IMR-90 (cell line): ENCODE results near the gene ZNF726. TPM values are rescaled to one million over a fixed set of nuclear protein-coding genes. Genes with fewer than 3 reads are reported as not detected.

ENCODE experiments used
- ATAC-seq: fragments of 200-7000 bp; cut with Tn5 transposase; 2 replicates; pipeline ENCODE4 v1.9.1; 2020; ENCODE audit warnings: low read depth, mild to moderate bottlenecking, moderate library complexity
- BruUV-seq: library from RNA; stranded (reverse); fragments of 400-500 nt; replicated peaks from 2 replicates; lab custom pipeline; 2021; lab: Mats Ljungman, UMichigan
- CTCF ChIA-PET: fragments of 300-600 bp; formaldehyde crosslinking; extraction: SDS; loops from one replicate; lab custom pipeline; 2021; ENCODE audit warnings: antibody characterized with exemption; lab: Yijun Ruan, JAX
- POLR2A ChIA-PET: fragments of 300-600 bp; sonication (Branson Sonifier 250); formaldehyde crosslinking; loops from one replicate; lab custom pipeline; 2022; ENCODE audit warnings: antibody characterized with exemption; ENCODE audit not compliant: unreplicated experiment; lab: Charles Lee
- DNase-seq: peaks from one replicate; pipeline ENCODE4 v3.0.0; 2013
- H2AFZ ChIP-seq: replicated peaks from 2 replicates; pipeline ENCODE3; 2013; ENCODE audit warnings: low read length, mild to moderate bottlenecking; ENCODE audit not compliant: poor library complexity
- H2AK5ac ChIP-seq: 2 replicates; pipeline ENCODE4 v1.6.1; 2013; ENCODE audit warnings: low read depth, low read length, inconsistent platforms
- H2AK9ac ChIP-seq: replicated peaks from 2 replicates; pipeline ENCODE3; 2013; ENCODE audit warnings: mild to moderate bottlenecking, low read depth, low read length, moderate library complexity; ENCODE audit not compliant: poor library complexity
- H2BK120ac ChIP-seq: 2 replicates; pipeline ENCODE4 v1.6.1; 2013; ENCODE audit warnings: low read depth, low read length, inconsistent platforms
- H2BK15ac ChIP-seq: 3 replicates; pipeline ENCODE4 v1.6.1; 2013; ENCODE audit warnings: low read depth, low read length, inconsistent platforms
- H2BK20ac ChIP-seq: 2 replicates; pipeline ENCODE4 v1.6.1; 2013; ENCODE audit warnings: low read depth, mild to moderate bottlenecking, inconsistent platforms, low read length, moderate library complexity
- H2BK5ac ChIP-seq: 2 replicates; pipeline ENCODE4 v1.6.1; 2013; ENCODE audit warnings: mild to moderate bottlenecking, low read depth, low read length, inconsistent platforms; ENCODE audit not compliant: poor library complexity, severe bottlenecking
- H3K14ac ChIP-seq: replicated peaks from 2 replicates; pipeline ENCODE4 v1.6.1; 2013; ENCODE audit warnings: low read depth, low read length, inconsistent platforms
- H3K18ac ChIP-seq: 2 replicates; pipeline ENCODE4 v1.6.1; 2013; ENCODE audit warnings: low read depth, low read length, control low read depth
- H3K23ac ChIP-seq: 2 replicates; pipeline ENCODE4 v1.6.1; 2013; ENCODE audit warnings: low read depth, low read length, inconsistent platforms
- H3K27ac ChIP-seq: 2 replicates; pipeline ENCODE4 v1.5.1; 2013; ENCODE audit warnings: mild to moderate bottlenecking, control low read depth, low read length; ENCODE audit not compliant: insufficient read depth
- H3K27me3 ChIP-seq: 2 replicates; pipeline ENCODE4 v1.6.1; 2013; ENCODE audit warnings: low read length; ENCODE audit not compliant: control insufficient read depth, insufficient read depth
- H3K36me3 ChIP-seq: 2 replicates; pipeline ENCODE4 v1.6.1; 2013; ENCODE audit warnings: low read length, mixed read lengths; ENCODE audit not compliant: control insufficient read depth, insufficient read depth
- H3K4ac ChIP-seq: 2 replicates; pipeline ENCODE4 v1.6.1; 2013; ENCODE audit warnings: low read depth, low read length, inconsistent platforms
- H3K4me1 ChIP-seq: 2 replicates; pipeline ENCODE4 v1.6.1; 2013; ENCODE audit warnings: low read length, mixed read lengths; ENCODE audit not compliant: control insufficient read depth, insufficient read depth
- H3K4me2 ChIP-seq: 2 replicates; pipeline ENCODE4 v1.6.1; 2013; ENCODE audit warnings: low read depth, mild to moderate bottlenecking, control low read depth, low read length, moderate library complexity
- H3K4me3 ChIP-seq: 2 replicates; pipeline ENCODE4 v1.5.1; 2013; ENCODE audit warnings: low read depth, mild to moderate bottlenecking, control low read depth, low read length, moderate library complexity; ENCODE audit not compliant: insufficient read depth
- H3K56ac ChIP-seq: 2 replicates; pipeline ENCODE4 v1.6.1; 2013; ENCODE audit warnings: low read length, inconsistent platforms; ENCODE audit not compliant: insufficient read depth; ENCODE audit errors: extremely low read depth
- H3K79me1 ChIP-seq, 2 experiments: 2 replicates each; pipeline ENCODE4 v1.6.1; 2013; ENCODE audit warnings: low read length in 2 of 2, inconsistent platforms in 1 of 2, low read depth in 1 of 2
- H3K9ac ChIP-seq: 2 replicates; pipeline ENCODE4 v1.6.1; 2013; ENCODE audit warnings: low read depth, low read length, control low read depth
- H3K9me1 ChIP-seq: 2 replicates; pipeline ENCODE4 v1.6.1; 2013; ENCODE audit warnings: low read length, inconsistent platforms; ENCODE audit not compliant: insufficient read depth
- H3K9me3 ChIP-seq: 2 replicates; pipeline ENCODE4 v1.6.1; 2013; ENCODE audit warnings: low read length; ENCODE audit not compliant: control insufficient read depth, insufficient read depth
- H4K20me1 ChIP-seq: 2 replicates; pipeline ENCODE4 v1.6.1; 2013; ENCODE audit warnings: low read length, inconsistent platforms; ENCODE audit not compliant: insufficient read depth
- H4K5ac ChIP-seq: 2 replicates; pipeline ENCODE4 v1.6.1; 2013; ENCODE audit warnings: mild to moderate bottlenecking, low read depth, low read length, control low read depth
- H4K8ac ChIP-seq, 2 experiments: 2 replicates each; pipeline ENCODE4 v1.6.1; 2013; ENCODE audit warnings: low read depth in 2 of 2, low read length in 2 of 2, control low read depth in 1 of 2, inconsistent platforms in 1 of 2
- H4K91ac ChIP-seq: 2 replicates; pipeline ENCODE4 v1.6.1; 2013; ENCODE audit warnings: low read depth, low read length, inconsistent platforms; ENCODE audit not compliant: insufficient read depth
- CEBPB ChIP-seq: IDR thresholded peaks from 2 replicates; pipeline ENCODE4 v1.6.1; 2012; ENCODE audit warnings: low read depth, low read length, improper control_type of control experiment
- CTCF ChIP-seq: conservative IDR thresholded peaks from 2 replicates; pipeline ENCODE4 v1.5.1; 2012; ENCODE audit warnings: mild to moderate bottlenecking, low read depth, low read length, improper control_type of control experiment
- FOS ChIP-seq: fragments of 150-350 bp; IDR thresholded peaks from 2 replicates; pipeline ENCODE4 v1.6.1; 2016; ENCODE audit warnings: low read depth, low read length
- MAFK ChIP-seq: IDR thresholded peaks from 2 replicates; pipeline ENCODE4 v1.6.1; 2012; ENCODE audit warnings: low read depth, low read length, improper control_type of control experiment
- MXI1 ChIP-seq: IDR thresholded peaks from 2 replicates; pipeline ENCODE4 v1.6.1; 2012; ENCODE audit warnings: low read depth, mild to moderate bottlenecking, low read length, moderate library complexity, borderline replicate concordance
- WGBS, 2 experiments: methylation state at CpG; one replicate each; pipeline versions ENCODE4 v1.1.5 to v1.1.7; 2013; ENCODE audit warnings: missing lambda C conversion rate in 2 of 2; ENCODE audit not compliant: insufficient read length in 1 of 2; ENCODE audit errors: extremely low coverage in 2 of 2; 5-methylcytosine and 5-hydroxymethylcytosine counted together
- dilution Hi-C: fragments of 300-500 bp; cut with HindIII; formaldehyde crosslinking; loops from one replicate; pipeline ENCODE4 v1.14.3; 2018; ENCODE audit warnings: low sequenced_read_pairs; ENCODE audit not compliant: unreplicated experiment
- in situ Hi-C: fragments of 300-500 bp; cut with MboI; formaldehyde crosslinking; loops from 3 replicates; pipeline ENCODE4 v1.14.3; 2019; ENCODE audit warnings: low sequenced_read_pairs, inconsistent platforms, mixed read lengths
- intact Hi-C: fragments of 100-400 bp; cut with micrococcal nuclease; formaldehyde crosslinking; loops from 2 replicates; pipeline ENCODE4 v1.10.0; 2022
- polyA plus RNA-seq, 3 experiments: library from polyadenylated mRNA; depleted of rRNA; stranded (reverse); fragments of >200 nt; gene quantifications; 2 replicates each; pipeline ENCODE4 v1.2.3, GENCODE V29; 2012; ENCODE audit warnings: low replicate concordance in 1 of 3
- total RNA-seq: library from RNA; depleted of rRNA; stranded (reverse); fragments of >200 nt; gene quantifications from 2 replicates; pipeline ENCODE4 v1.2.3, GENCODE V29; 2012

Gene ZNF726
- total and polyA plus RNA-seq, 2 of the 4 experiments (the other 2 are of a cell fraction), result 1.2 to 2.0 TPM

- H2AK5ac ChIP-seq, result no peak overlapping the region
- H2AFZ ChIP-seq, result no peak overlapping the region
- H3K4me2 ChIP-seq, result no peak overlapping the region
- H2AK9ac ChIP-seq, result no peak overlapping the region
- H3K23ac ChIP-seq, result no peak overlapping the region
- H3K14ac ChIP-seq, result no peak overlapping the region
- no peaks in the 10 kb centered on the region for H3K9me3 ChIP-seq
- no TSS peak for BruUV-seq
- H3K4me1 ChIP-seq, result no peaks in the 10 kb centered on the region
- intact Hi-C loops, result loop anchor here (5.0 kb wide), 1 partner anchor 114 kb away; no protein-coding TSS in a partner anchor
- in situ Hi-C loops, result no loop called here
- TF ChIP-seq CEBPB (no peak), FOS (no peak), CTCF (no peak), MAFK (no peak), MXI1 (no peak)
- ATAC-seq, result no peak
- no peak overlapping the region for H4K5ac ChIP-seq
- no peak overlapping the region for H3K4me3 ChIP-seq
- POLR2A ChIA-PET, result no interaction called here
- no peaks in the 10 kb centered on the region for H4K20me1 ChIP-seq
- no peak for DNase-seq
- H2BK20ac ChIP-seq, result no peak overlapping the region
- no peak overlapping the region for H3K56ac ChIP-seq
- 0 out of 2 replicates have a peak, but pooled peaks cover 2% of the 10 kb centered on the region for H3K36me3 ChIP-seq
- CTCF ChIA-PET, result no interaction called here
- WGBS, 2 experiments, result 85% methylated on average over 2 of the region's 5 CpGs; no CpG with 5 or more reads in 1 of the 2 experiments
- no peak overlapping the region for H2BK120ac ChIP-seq
- H4K91ac ChIP-seq, result no peak overlapping the region
- H2BK15ac ChIP-seq, result no peak overlapping the region
- no peaks in the 10 kb centered on the region for H3K27me3 ChIP-seq
- no peak overlapping the region for H3K4ac ChIP-seq
- no peak overlapping the region for H3K9ac ChIP-seq
- H3K27ac ChIP-seq, result no peak overlapping the region
- H3K79me1 ChIP-seq, result peaks cover 0 to 7% of the 10 kb centered on the region in 2 experiments
- no peak overlapping the region for H3K18ac ChIP-seq
- H4K8ac ChIP-seq, result no peak overlapping the region
- dilution Hi-C loops, result no loop called here
- no peak overlapping the region for H2BK5ac ChIP-seq
- H3K9me1 ChIP-seq, result no peaks in the 10 kb centered on the region
Observed at GRCh38 chr19:23917856-23918255, 3.2 kb downstream of the ZNF726 start.
